Transverse colon (tissue), 4 donors: ENCODE measurements around the gene JARID2. TPM values are rescaled to one million over a fixed set of nuclear protein-coding genes. Genes with fewer than 3 reads are reported as not detected.

Experiments used
- DNase-seq: peaks from one replicate; pipeline ENCODE4 v3.0.0-alpha.2; 2019
- H3K27ac ChIP-seq, 4 donors: fragments of 200-600 bp; sonication (generic); 2 replicates each; pipeline ENCODE4 v1.5.1; 2016 to 2018; ENCODE audit warnings: inconsistent platforms in 4 of 4
- H3K27me3 ChIP-seq: fragments of 200-600 bp; sonication (generic); 2 replicates; pipeline ENCODE4 v1.5.1; 2017; ENCODE audit warnings: inconsistent platforms
- H3K36me3 ChIP-seq, 4 donors: fragments of 200-600 bp; sonication (generic); 2 replicates each; pipeline ENCODE4 v1.5.1; 2017 to 2019; ENCODE audit warnings: inconsistent platforms in 4 of 4
- H3K4me1 ChIP-seq, 4 donors: fragments of 200-600 bp; sonication (generic); 2 replicates each; pipeline ENCODE4 v1.5.1; 2017 to 2020; ENCODE audit warnings: inconsistent platforms in 4 of 4
- H3K4me3 ChIP-seq, 4 donors: fragments of 200-600 bp; sonication (generic); 1 replicate in 1 of 4; 2 replicates in 3 of 4; pipeline versions ENCODE4 v1.5.1 to v1.6.1; 2017 to 2019; ENCODE audit warnings: inconsistent platforms in 4 of 4
- H3K9me3 ChIP-seq, 2 donors: fragments of 200-600 bp; sonication (generic); 2 replicates each; pipeline ENCODE4 v1.5.1; 2017 to 2019; ENCODE audit warnings: inconsistent platforms in 2 of 2
- CTCF ChIP-seq, 5 experiments: fragments of 200-600 bp in 3 of 5; fragments of 450-650 bp in 2 of 5; sonication (generic) in 3 of 5; IDR thresholded peaks; 1 replicate in 2 of 5; 2 replicates in 3 of 5; pipeline ENCODE4 v1.5.1; 2016 to 2017; ENCODE audit warnings: antibody characterized with exemption in 5 of 5, inconsistent platforms in 3 of 5, mild to moderate bottlenecking in 2 of 5, moderate library complexity in 1 of 5
- EP300 ChIP-seq: sonication (generic); formaldehyde crosslinking; IDR thresholded peaks from one replicate; pipeline ENCODE4 v1.6.1; 2017; ENCODE audit warnings: antibody characterized with exemption, low read depth
- POLR2A ChIP-seq: fragments of 450-650 bp; IDR thresholded peaks from one replicate; pipeline ENCODE4 v1.6.1; 2016; ENCODE audit warnings: antibody characterized with exemption, mild to moderate bottlenecking, moderate library complexity
- POLR2AphosphoS5 ChIP-seq, 3 donors: sonication (generic); formaldehyde crosslinking; IDR thresholded peaks; one replicate each; pipeline ENCODE4 v1.6.1; 2016; ENCODE audit warnings: antibody characterized with exemption in 3 of 3
- WGBS, 2 donors: methylation state at CpG; one replicate each; pipeline ENCODE4 v1.1.5; 2018; ENCODE audit warnings: low coverage in 1 of 2; 5-methylcytosine and 5-hydroxymethylcytosine counted together
- in situ Hi-C, 4 donors: fragments of 200-750 bp; cut with MboI; loops; one replicate each; pipeline versions ENCODE4 v1.15.0 to v1.15.1; 2017; ENCODE audit warnings: low sequenced_read_pairs in 3 of 4, low pct_ligation_motif_present in 1 of 4, low pct_unique_long_range_greater_than_20kb in 1 of 4
- intact Hi-C: fragments of 100-400 bp; cut with DNase I; formaldehyde crosslinking; loops from one replicate; pipeline ENCODE4 v1.15.1; 2023; ENCODE audit warnings: low total_unique reads
- total RNA-seq, 4 donors: library from RNA; depleted of rRNA; stranded (reverse); fragments of >200 nt; gene quantifications; one replicate each; pipeline ENCODE4 v1.1.0, GENCODE V29; 2016

JARID2 gene
- total RNA-seq, 4 donors from 2014 or later, result 9.4 to 18.7 (median 10.9) TPM

- intact Hi-C loops, result no loop called here
- peaks cover 0 to 8% (median 3%) of the 10 kb centered on the region in 4 donors for H3K4me1 ChIP-seq
- H3K27ac ChIP-seq, result no peak overlapping the region
- DNase-seq, result no peak
- in situ Hi-C loops, result loop anchor here in 1 of 4 donors (25.0 kb wide), 1 partner anchor 87 kb away; no protein-coding TSS in a partner anchor
- no peak for TF ChIP-seq POLR2A
- TF ChIP-seq EP300, result no peak
- no peak for TF ChIP-seq POLR2AphosphoS5 (IDR thresholded peaks at IDR 0.05)
- TF ChIP-seq CTCF (IDR thresholded peaks at IDR 0.05), result no peak
- peaks cover 0 to 14% (median 0%) of the 10 kb centered on the region in 4 donors for H3K36me3 ChIP-seq
- H3K27me3 ChIP-seq, result no peaks in the 10 kb centered on the region
- H3K9me3 ChIP-seq, result no peaks in the 10 kb centered on the region
- WGBS, 2 donors, result 90% methylated on average over 14 of the region's 14 CpGs; no CpG with 5 or more reads in 1 of the 2 donors
- H3K4me3 ChIP-seq, result no peak overlapping the region
Measured at GRCh38 chr6:15524861-15525401, 279.1 kb downstream of the JARID2 start.

GRCh38 chr6:15526212-15526701 is 280.4 kb downstream of the JARID2 start:
- H3K36me3 ChIP-seq, result peaks cover 0 to 7% (median 0%) of the 10 kb centered on the region in 4 donors
- 78 to 83% methylated on average over 2 to 13 of the region's 13 CpGs for WGBS, 2 donors

DNA sequence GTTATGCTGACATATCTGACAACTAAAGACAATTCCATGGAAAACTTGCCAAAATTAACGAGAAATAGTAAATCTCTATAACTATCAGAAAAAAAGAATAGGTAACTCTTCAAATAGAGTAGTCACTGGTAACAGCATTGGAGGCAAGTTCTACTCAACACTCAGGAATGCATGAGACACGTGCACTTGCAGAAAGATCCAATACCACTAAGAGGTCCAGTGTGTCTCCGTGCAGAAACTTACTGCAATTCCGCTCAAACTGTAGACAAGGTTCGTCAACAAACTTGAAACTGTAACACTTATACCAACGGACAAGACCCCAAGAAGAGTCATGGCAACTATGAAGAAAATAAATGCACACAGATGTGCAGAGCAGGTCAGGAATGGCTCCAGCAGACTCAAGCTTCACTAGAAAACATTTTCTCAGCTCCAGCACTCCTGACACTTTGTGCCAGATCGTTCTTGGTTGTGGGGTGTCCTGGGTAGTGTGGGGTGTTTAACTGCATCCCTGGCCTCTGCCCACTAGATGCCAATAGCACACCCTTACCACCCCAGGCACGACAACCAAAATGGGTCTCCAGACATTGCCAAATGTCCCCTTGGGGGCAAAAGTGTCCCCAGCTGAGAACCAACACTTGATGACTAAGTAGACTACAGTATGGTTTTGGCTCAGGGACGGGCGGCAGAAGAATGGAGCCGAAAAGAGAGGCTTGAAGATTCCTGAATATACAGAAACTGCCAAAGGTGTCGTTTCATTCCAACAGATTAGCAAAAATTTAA is 282.2 kb downstream of the JARID2 start:
- no peaks in the 10 kb centered on the region for H3K4me1 ChIP-seq
- no peak for DNase-seq

More at GRCh38 chr6:15526212-15526701, 280.4 kb downstream of the JARID2 start:
- Histone ChIP-seq H3K27me3 (no peaks in the 10 kb centered on the region), H3K9me3 (no peaks in the 10 kb centered on the region), H3K27ac (no peak overlapping the region), H3K4me1 (peaks cover 0 to 8% (median 3%) of the 10 kb centered on the region in 4 donors), H3K4me3 (no peak overlapping the region)
- no peak for TF ChIP-seq CTCF (IDR thresholded peaks at IDR 0.05)
- no peak for TF ChIP-seq POLR2A
- no peak for TF ChIP-seq POLR2AphosphoS5 (IDR thresholded peaks at IDR 0.05)
- no peak for TF ChIP-seq EP300
- intact Hi-C loops, result no loop called here
- DNase-seq, result no peak
- in situ Hi-C loops, result no loop called here

More for the DNA sequence above, 282.2 kb downstream of the JARID2 start:
- intact Hi-C loops (no loop called here), in situ Hi-C loops (no loop called here)
- Histone ChIP-seq H3K9me3 (no peaks in the 10 kb centered on the region), H3K27me3 (no peaks in the 10 kb centered on the region), H3K4me3 (no peak overlapping the region), H3K27ac (no peak overlapping the region), H3K36me3 (no peaks in the 10 kb centered on the region)
- WGBS, 2 donors, result 96% methylated on average over 5 to 12 of the region's 12 CpGs
- no peak for TF ChIP-seq EP300
- TF ChIP-seq CTCF (IDR thresholded peaks at IDR 0.05), result no peak
- TF ChIP-seq POLR2A, result no peak
- no peak for TF ChIP-seq POLR2AphosphoS5 (IDR thresholded peaks at IDR 0.05)
